ENCODE measurements around the gene F7.
A peak's percentile ranks its signal among the peaks of the same experiment; 100 is the strongest.
"Not testable (repeated sequence)": the region's sequence is repeated elsewhere in the genome, so short reads cannot be mapped to it uniquely, and the experiment has no call there.

The F7 gene

GRCh38 chr13:113159701-113160100 lies 54.1 kb downstream of the F7 start:
- no peaks in the 10 kb centered on the region for H3K79me1 ChIP-seq (replicated peaks; ENCODE audit: low read length, poor library complexity, severe bottlenecking)
- no peak overlapping the region for H3K4me3 ChIP-seq (ENCODE audit: insufficient read depth in 1 of 2, low read depth in 1 of 2, low read length in 2 of 2)
- no peak overlapping the region for H3K4me2 ChIP-seq (ENCODE audit: low read length, poor library complexity, severe bottlenecking)
- no peak for DNase-seq
- H3K18ac ChIP-seq (ENCODE audit: low read depth in 1 of 2, low read length in 2 of 2), result no peak overlapping the region
- WGBS, result 87% methylated on average over 20 of the region's 20 CpGs
- H2BK15ac ChIP-seq (ENCODE audit: low read depth, poor library complexity, severe bottlenecking), result no peak overlapping the region
- H2BK120ac ChIP-seq (ENCODE audit: low read depth, low read length), result no peak overlapping the region
- no peak overlapping the region for H3K14ac ChIP-seq (ENCODE audit: low read length in 2 of 2)
- H3K27ac ChIP-seq (ENCODE audit: low read length, poor library complexity, severe bottlenecking), result no peak overlapping the region
- H3K4me1 ChIP-seq (ENCODE audit: control insufficient read depth, insufficient read depth, low read depth, low read length), result peaks cover 10% of the 10 kb centered on the region
- H3K36me3 ChIP-seq (ENCODE audit: control insufficient read depth in 1 of 2, insufficient read depth in 2 of 2, low read depth in 1 of 2, low read length in 2 of 2), result no peaks in the 10 kb centered on the region
- no peak overlapping the region for H3K23ac ChIP-seq (ENCODE audit: low read length in 2 of 2)
- H2BK12ac ChIP-seq (ENCODE audit: low read length in 2 of 2), result no peak overlapping the region
- H3K4ac ChIP-seq (ENCODE audit: low read depth in 1 of 2, low read length in 2 of 2), result no peak overlapping the region
- H3K9me3 ChIP-seq (ENCODE audit: control insufficient read depth, low read length), result no peaks in the 10 kb centered on the region
- peaks cover 17 to 32% of the 10 kb centered on the region in 2 experiments for H3K27me3 ChIP-seq (ENCODE audit: control insufficient read depth in 1 of 2, insufficient read depth in 1 of 2, low read length in 2 of 2)
- H3K9ac ChIP-seq (ENCODE audit: low read length), result no peak overlapping the region
- no peak overlapping the region for H2AFZ ChIP-seq (ENCODE audit: low read depth, low read length)
- H2AK5ac ChIP-seq (ENCODE audit: low read length, severe bottlenecking), result no peak overlapping the region
- no peak overlapping the region for H4K91ac ChIP-seq (ENCODE audit: low read length)
- H2BK5ac ChIP-seq (ENCODE audit: low read depth, low read length, poor library complexity, severe bottlenecking), result no peak overlapping the region
- peak overlapping the region; percentile 0 for H4K8ac ChIP-seq (ENCODE audit: low read length)

- DNase-seq, result no peak
- Histone ChIP-seq H3K18ac (ENCODE audit: low read depth in 1 of 2, low read length in 2 of 2) (no peak overlapping the region), H3K4me3 (ENCODE audit: insufficient read depth in 1 of 2, low read depth in 1 of 2, low read length in 2 of 2) (no peak overlapping the region), H3K4me2 (ENCODE audit: low read length, poor library complexity, severe bottlenecking) (no peak overlapping the region), H4K8ac (ENCODE audit: low read length) (no peak overlapping the region), H3K27ac (ENCODE audit: low read length, poor library complexity, severe bottlenecking) (no peak overlapping the region), H3K14ac (ENCODE audit: low read length in 2 of 2) (no peak overlapping the region), H3K9ac (ENCODE audit: low read length) (no peak overlapping the region), H2AFZ (ENCODE audit: low read depth, low read length) (no peak overlapping the region), H3K23ac (ENCODE audit: low read length in 2 of 2) (no peak overlapping the region), H3K4ac (ENCODE audit: low read depth in 1 of 2, low read length in 2 of 2) (no peak overlapping the region), H4K91ac (ENCODE audit: low read length) (no peak overlapping the region), H2BK15ac (ENCODE audit: low read depth, poor library complexity, severe bottlenecking) (no peak overlapping the region), H2AK5ac (ENCODE audit: low read length, severe bottlenecking) (no peak overlapping the region), H3K27me3 (ENCODE audit: control insufficient read depth in 1 of 2, insufficient read depth in 1 of 2, low read length in 2 of 2) (peaks cover 17 to 32% of the 10 kb centered on the region in 2 experiments), H2BK120ac (ENCODE audit: low read depth, low read length) (no peak overlapping the region), H3K9me3 (ENCODE audit: control insufficient read depth, low read length) (no peaks in the 10 kb centered on the region), H3K79me1 (replicated peaks; ENCODE audit: low read length, poor library complexity, severe bottlenecking) (no peaks in the 10 kb centered on the region), H3K4me1 (ENCODE audit: control insufficient read depth, insufficient read depth, low read depth, low read length) (peaks cover 13% of the 10 kb centered on the region), H3K36me3 (ENCODE audit: control insufficient read depth in 1 of 2, insufficient read depth in 2 of 2, low read depth in 1 of 2, low read length in 2 of 2) (no peaks in the 10 kb centered on the region), H2BK12ac (ENCODE audit: low read length in 2 of 2) (no peak overlapping the region), H2BK5ac (ENCODE audit: low read depth, low read length, poor library complexity, severe bottlenecking) (no peak overlapping the region)
- 91% methylated on average over 12 of the region's 12 CpGs for WGBS
These were observed 55.4 kb downstream of the F7 start for GRCh38 chr13:113160983-113161382.

DNA sequence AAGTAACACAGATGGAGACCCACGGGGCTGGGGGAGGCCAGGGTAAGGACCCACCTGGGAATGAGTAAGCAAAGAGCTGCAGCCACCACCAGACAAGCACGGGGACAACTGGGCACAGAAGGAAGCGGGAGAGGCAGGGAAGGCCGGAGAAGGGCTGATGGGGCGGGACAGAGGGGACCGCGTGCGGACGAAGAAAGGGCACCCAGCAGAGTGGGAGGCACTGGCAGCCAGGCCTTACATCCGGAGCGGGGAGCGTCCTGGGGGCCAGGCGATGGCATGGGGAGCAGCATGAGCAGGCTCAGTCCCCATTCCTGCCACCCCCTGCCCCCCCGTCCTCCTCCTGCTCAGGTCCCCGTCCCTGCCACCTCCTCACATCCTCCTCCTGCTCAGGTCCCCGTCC lies 55.8 kb downstream of the F7 start:
- no peaks in the 10 kb centered on the region for H3K79me1 ChIP-seq (replicated peaks; ENCODE audit: low read length, poor library complexity, severe bottlenecking)
- no peak overlapping the region for H2AFZ ChIP-seq (ENCODE audit: low read depth, low read length)
- H3K23ac ChIP-seq (ENCODE audit: low read length in 2 of 2), result no peak overlapping the region
- H3K4me1 ChIP-seq (ENCODE audit: control insufficient read depth, insufficient read depth, low read depth, low read length), result peaks cover 13% of the 10 kb centered on the region
- no peak overlapping the region for H2BK5ac ChIP-seq (ENCODE audit: low read depth, low read length, poor library complexity, severe bottlenecking)
- peak overlapping the region in 1 of 2 experiments; percentile 52 for H2BK12ac ChIP-seq (ENCODE audit: low read length in 2 of 2)
- no peak overlapping the region for H3K4me2 ChIP-seq (ENCODE audit: low read length, poor library complexity, severe bottlenecking)
- no peak overlapping the region for H2BK15ac ChIP-seq (ENCODE audit: low read depth, poor library complexity, severe bottlenecking)
- H2AK5ac ChIP-seq (ENCODE audit: low read length, severe bottlenecking), result no peak overlapping the region
- 76% methylated on average over 16 of the region's 16 CpGs for WGBS
- H3K27ac ChIP-seq (ENCODE audit: low read length, poor library complexity, severe bottlenecking), result no peak overlapping the region
- H3K4me3 ChIP-seq (ENCODE audit: insufficient read depth in 1 of 2, low read depth in 1 of 2, low read length in 2 of 2), result no peak overlapping the region
- no peak for DNase-seq
- H3K36me3 ChIP-seq (ENCODE audit: control insufficient read depth in 1 of 2, insufficient read depth in 2 of 2, low read depth in 1 of 2, low read length in 2 of 2), result no peaks in the 10 kb centered on the region
- H3K18ac ChIP-seq (ENCODE audit: low read depth in 1 of 2, low read length in 2 of 2), result peak overlapping the region in 1 of 2 experiments; percentile 64
- no peak overlapping the region for H3K14ac ChIP-seq (ENCODE audit: low read length in 2 of 2)
- no peak overlapping the region for H3K9ac ChIP-seq (ENCODE audit: low read length)
- H3K4ac ChIP-seq (ENCODE audit: low read depth in 1 of 2, low read length in 2 of 2), result no peak overlapping the region
- peaks cover 17 to 32% of the 10 kb centered on the region in 2 experiments for H3K27me3 ChIP-seq (ENCODE audit: control insufficient read depth in 1 of 2, insufficient read depth in 1 of 2, low read length in 2 of 2)
- H4K8ac ChIP-seq (ENCODE audit: low read length), result no peak overlapping the region
- no peak overlapping the region for H4K91ac ChIP-seq (ENCODE audit: low read length)
- H2BK120ac ChIP-seq (ENCODE audit: low read depth, low read length), result no peak overlapping the region
- no peaks in the 10 kb centered on the region for H3K9me3 ChIP-seq (ENCODE audit: control insufficient read depth, low read length)

- H2BK15ac ChIP-seq (ENCODE audit: low read depth, poor library complexity, severe bottlenecking); H3K9ac ChIP-seq (ENCODE audit: low read length); DNase-seq; H2AFZ ChIP-seq (ENCODE audit: low read depth, low read length); H3K36me3 ChIP-seq (ENCODE audit: control insufficient read depth in 1 of 2, insufficient read depth in 2 of 2, low read depth in 1 of 2, low read length in 2 of 2); H3K4me2 ChIP-seq (ENCODE audit: low read length, poor library complexity, severe bottlenecking); H4K8ac ChIP-seq (ENCODE audit: low read length); H3K4me3 ChIP-seq (ENCODE audit: insufficient read depth in 1 of 2, low read depth in 1 of 2, low read length in 2 of 2); H3K9me3 ChIP-seq (ENCODE audit: control insufficient read depth, low read length); H2AK5ac ChIP-seq (ENCODE audit: low read length, severe bottlenecking); H4K91ac ChIP-seq (ENCODE audit: low read length); H3K18ac ChIP-seq (ENCODE audit: low read depth in 1 of 2, low read length in 2 of 2); H3K23ac ChIP-seq (ENCODE audit: low read length in 2 of 2); H3K4ac ChIP-seq (ENCODE audit: low read depth in 1 of 2, low read length in 2 of 2); H3K79me1 ChIP-seq (replicated peaks; ENCODE audit: low read length, poor library complexity, severe bottlenecking); H2BK5ac ChIP-seq (ENCODE audit: low read depth, low read length, poor library complexity, severe bottlenecking); H2BK120ac ChIP-seq (ENCODE audit: low read depth, low read length); H3K14ac ChIP-seq (ENCODE audit: low read length in 2 of 2); H2BK12ac ChIP-seq (ENCODE audit: low read length in 2 of 2); H3K27ac ChIP-seq (ENCODE audit: low read length, poor library complexity, severe bottlenecking): not testable (repeated sequence)
- WGBS, result 88% methylated on average over 6 of the region's 13 CpGs
- peaks cover 13% of the 10 kb centered on the region for H3K4me1 ChIP-seq (ENCODE audit: control insufficient read depth, insufficient read depth, low read depth, low read length)
- peaks cover 17 to 32% of the 10 kb centered on the region in 2 experiments for H3K27me3 ChIP-seq (ENCODE audit: control insufficient read depth in 1 of 2, insufficient read depth in 1 of 2, low read length in 2 of 2)
These were observed 56.4 kb downstream of the F7 start for GRCh38 chr13:113161975-113162374.

Measured in mesenchymal stem cell (in vitro differentiated cells and primary cell).